HS-27A (cell line): ENCODE results near the gene NUDT7.

Experiments
- DNase-seq: peaks from one replicate; pipeline ENCODE4 v3.0.0-alpha.2; 2012; ENCODE audit warnings: low read depth, missing footprints

NUDT7 gene

DNA sequence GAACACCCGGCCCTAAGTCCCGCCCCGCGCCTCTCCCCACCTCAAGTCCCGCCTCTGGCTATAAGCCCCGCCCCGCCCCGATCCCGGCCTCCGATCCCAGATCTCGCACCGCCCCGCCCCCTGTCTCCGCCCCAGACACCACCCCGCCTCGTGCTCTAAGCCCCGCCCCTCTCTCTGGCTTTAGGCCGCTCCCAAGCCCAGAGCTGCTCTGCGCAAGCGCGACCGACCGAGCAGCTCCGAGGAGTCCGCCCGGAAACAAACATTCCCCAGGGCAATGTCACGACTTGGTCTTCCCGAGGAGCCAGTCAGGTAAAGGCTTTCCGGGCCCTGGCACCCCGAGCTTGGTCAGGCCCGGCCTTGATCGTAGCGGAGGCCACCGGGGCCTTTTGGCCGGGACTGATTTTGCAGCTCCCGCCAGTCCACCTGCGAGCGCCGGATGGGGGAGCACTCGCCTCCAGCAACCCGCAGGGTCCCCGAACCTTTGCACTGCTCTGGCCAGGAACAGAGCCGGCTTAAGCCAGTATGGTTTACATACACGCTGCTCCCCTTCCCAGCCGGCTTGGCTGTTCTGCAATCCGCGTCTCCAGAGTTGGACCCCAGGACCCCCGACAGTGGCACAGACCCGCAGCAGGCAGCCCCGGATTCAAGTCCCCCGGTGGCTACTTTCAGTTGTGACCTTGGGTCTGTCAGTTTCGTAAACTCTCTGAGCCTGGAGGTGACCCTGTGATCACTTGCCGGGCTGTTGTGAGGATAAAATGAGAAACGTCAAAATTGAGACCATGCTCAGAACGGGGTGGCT is at the start of gene NUDT7:
Gene NUDT7, plus strand, starts transcription at position 206 of the 799 bp plus-strand sequence. Its CDS starts 69 bp downstream, at position 275.
- no peak for DNase-seq

DNA sequence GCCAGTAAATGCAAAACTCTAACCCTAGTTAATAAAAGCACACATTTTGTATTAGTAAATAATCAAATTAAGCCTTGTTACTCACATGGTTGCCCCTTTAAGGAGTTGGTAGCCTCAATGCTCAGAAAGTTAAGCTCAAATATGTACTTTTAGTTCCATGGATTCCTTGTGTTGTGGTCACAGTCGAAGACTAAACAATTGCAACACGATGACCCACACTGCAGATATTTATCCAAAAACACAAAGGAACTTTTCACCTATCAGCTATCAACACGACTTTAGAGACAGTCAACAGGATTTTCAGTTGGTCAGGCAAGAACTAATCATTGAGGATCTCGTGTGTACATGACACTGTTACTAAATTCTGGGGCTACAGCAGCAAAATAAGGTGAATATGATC is 47.4 kb upstream of the NUDT7 start:
- no peak for DNase-seq

DNA sequence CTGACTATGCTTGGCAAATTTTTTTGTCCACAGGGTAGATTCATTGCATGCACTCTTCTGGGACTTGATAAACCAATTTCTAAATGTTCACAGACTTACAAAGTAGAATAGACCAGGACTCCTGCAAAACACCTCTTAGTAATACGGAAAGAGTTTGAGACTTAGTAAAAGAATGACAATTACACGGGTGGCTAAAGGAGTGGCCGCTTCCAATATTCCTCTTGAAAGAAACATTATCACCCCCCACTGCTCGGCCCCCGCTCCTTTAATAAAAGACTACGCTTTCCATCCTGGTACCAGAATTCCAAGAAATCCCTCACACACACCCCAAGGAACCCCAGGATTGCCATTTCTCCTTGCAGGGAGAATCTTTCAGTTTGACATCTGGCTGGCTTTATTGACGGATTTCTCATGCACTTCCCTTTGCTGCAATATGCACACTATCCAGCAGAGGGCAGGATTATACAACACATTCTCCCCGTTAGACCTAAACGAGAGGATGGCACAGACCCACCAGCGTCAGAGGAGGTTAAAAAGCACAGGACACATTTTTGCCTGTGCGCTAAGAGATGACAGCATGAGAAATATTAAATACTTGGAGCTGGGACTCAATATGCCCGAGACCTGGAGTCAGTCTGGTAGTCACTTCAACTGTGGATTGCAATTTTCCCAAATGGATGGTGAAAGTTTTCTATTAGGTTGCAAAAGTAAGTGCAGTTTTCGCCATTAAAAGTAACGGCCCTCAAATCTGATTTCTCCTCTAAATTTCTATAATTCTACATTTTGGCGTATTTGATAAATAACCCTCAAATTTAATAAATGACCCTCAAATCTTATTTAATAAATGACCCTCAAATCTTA is 46.6 kb upstream of the NUDT7 start:
- DNase-seq = peak; percentile 14

DNA sequence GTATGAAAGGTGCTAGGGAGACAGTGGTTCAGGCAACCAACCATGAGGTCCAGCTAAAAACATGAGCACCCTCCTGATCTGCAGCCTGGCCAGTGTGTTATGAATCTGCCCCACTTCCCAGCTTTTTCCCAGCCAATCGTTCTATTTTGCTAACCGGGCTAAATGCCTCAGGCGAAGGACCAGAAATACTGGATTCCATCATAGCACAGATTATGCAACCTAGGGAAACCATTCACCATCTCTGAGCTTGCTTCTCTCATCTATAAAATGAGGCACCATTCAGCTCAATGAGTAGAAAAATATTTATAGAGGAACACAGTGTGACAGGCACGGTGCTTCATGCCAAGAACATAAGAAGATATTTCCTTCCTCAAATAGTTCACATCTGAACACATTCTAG is 45.2 kb upstream of the NUDT7 start:
- DNase-seq = no peak

DNA sequence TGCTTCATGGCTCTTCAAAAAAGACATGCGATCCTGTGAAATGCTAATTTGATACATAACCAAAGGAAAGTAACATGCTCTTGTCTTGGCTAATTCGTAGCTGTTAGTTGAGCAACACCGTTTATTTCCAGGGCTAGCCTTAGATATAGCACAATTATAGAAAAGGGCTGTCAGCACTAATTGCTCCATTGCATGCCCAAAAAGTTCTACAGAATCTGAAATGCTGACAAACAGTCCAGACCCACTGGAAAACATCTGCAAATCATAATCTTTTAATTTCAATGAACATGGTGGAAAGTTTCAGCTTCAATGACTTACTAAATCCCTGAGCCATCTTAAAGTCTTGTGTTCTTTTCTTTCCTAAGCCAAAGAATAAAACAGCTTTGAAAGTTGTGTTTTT is 42.9 kb upstream of the NUDT7 start:
- DNase-seq = no peak

DNA sequence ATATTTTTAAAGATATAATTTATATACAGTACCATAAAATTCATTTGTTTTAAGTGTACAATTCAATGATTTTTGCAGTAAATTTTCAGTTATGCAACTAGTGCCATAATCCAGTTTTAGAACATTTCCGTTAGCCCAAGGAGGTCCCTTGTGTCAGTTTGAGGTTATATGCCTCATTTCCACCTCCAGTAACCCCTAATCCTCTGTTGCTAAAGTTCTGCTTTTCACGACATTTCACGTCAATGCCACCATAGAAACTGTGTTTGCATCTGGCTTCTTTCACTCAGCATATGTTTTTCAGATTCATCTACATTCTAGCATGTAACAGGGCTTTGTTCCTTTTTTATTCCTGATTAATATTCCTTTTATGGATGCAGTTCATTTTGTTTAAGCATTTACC is 42.4 kb upstream of the NUDT7 start:
- DNase-seq = no peak

DNA sequence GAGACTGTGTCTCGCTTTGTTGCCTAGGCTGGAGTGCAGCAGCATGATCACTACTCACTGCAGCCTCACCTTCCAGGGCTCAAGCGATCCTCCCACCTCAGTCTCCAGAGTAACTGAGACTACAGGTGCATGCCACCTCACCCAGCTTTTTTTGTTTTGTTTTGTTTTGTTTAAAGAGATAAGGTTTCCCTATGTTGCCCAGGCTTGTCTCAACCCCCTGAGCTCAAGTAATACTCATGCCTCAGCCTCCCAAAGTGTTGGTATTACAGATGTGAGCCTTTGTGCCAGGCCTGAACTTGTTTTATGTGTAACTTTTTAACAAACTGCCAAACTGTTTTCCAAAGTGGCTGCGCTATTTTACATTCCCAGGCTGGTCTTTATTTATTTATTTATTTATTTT is 41.8 kb upstream of the NUDT7 start:
- no peak for DNase-seq

DNA sequence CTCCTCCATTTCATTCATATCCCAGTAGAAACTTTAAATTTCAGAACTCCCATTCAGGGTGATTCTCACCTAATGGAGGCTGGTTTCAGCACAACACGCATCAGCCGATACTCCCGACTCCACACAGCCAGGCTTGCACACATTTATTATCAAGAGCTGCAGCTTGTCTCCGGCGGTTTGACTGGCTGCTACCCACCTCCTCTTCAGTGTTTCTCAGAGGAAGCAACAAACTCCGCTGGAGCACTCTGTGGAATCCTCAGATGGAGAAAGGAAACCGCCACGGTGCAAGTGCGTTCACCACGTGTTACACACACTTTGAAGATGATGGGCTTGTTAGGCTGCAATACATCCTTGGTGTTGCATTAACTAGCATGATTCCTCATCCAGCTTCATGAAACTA is 39.7 kb upstream of the NUDT7 start:
- no peak for DNase-seq

DNA sequence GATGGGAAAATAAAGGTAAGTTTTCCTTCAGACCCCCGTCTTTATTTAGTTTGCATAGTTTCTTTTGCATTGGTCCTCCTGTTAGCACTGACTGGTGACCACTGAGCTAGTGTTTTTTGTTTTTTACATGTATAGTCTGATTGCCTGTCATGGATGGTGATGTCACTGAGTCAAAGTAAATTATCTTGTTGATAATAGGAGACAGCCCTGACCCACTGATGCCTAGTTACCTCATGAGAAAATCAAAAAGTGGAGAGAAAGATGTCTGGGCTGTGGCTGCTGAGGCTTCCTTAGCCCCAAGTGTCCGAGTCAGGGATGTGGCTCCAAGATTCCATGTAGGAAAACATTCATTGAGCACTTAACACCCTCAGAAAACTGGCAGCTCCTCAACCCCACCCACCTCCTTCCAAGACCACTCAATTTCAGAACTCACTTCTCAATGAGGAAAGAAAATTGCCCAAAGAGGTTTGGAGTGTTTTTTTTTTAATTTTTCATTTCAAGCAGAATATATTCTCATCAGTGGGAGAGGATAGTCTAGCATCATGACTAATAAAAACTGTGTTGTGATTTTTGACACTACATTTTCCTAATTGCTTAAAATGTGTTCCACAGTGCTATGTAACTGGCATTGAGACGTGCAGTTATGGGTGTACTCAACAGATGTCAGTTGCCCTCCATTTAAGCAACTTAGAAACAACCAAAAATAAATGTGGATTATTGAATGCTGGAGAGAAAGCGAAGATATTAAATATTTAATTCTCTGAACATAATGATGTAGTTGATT is 38.7 kb upstream of the NUDT7 start:
- no peak for DNase-seq

DNA sequence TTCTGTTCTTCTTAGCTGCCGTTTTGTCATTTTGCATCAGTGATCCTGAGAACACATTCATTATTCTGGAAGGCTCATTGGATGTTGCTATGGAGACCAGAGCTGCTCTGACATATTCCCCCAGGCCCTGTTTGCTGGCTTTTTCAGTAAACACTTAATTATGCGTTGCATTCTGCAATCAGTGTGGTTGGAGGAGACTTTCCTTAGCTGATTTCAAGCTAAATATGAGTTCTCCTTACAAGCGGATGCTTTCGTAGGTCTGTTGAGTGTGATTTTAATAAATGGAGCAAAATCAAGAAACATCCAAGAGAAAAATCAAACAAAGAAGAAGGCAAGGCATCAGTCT is 38.2 kb upstream of the NUDT7 start:
- DNase-seq = no peak

DNA sequence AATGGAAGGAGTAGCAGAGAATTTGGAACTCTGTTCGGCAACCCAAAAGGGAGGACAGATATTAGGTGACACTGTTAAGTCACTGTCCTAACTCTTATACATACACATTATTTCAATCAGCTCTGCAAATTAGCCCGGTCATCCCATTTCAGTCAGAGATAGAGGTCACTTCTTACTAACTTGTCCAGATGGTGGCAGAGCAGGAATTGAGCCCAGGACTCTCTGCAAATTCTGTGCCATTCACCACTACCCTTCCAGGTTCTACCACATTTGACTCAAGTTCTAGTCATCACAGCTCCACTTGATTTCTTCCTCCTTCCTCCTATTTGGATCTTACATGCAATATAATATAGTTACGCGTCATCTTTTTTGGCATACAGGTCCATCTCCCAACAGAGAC is 35.9 kb upstream of the NUDT7 start:
- DNase-seq = no peak

DNA sequence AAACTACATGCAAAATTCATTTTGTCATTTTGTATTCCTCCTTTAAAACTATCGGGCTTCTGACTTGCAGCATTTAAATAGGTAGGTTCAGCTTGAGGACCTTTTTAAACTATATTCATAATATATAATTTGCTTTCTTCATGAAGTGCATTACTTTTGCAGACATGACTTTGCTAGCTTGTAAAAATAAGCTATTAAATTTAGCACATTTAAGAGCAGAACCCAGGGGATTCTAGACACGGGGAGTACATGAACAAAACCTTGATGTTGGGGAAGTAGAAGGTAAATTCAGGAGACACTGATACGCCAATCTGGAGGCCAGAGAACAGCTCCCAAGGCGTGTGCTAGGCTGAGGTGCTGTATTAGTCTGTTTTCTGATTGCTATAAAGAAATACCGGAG is 32.3 kb upstream of the NUDT7 start:
- no peak for DNase-seq

DNA sequence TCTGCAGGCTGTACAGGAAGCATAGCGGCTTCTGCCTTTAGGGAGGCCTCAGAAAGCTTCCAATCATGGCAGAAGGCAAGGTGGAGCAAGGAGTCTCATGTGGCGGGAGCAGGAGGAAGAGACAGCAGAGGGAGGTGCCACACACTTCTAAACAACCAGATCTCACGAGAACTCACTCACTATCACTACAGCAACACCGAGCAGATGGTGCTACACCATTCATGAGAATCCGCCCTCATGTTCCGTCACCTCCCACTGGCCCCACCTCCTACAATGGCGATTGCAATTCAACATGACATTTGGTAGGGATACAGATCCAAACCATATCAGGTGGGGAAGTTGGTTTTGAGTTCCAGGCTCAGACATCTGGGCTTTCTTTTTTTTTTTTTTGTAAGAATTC is 31.9 kb upstream of the NUDT7 start:
- no peak for DNase-seq

DNA sequence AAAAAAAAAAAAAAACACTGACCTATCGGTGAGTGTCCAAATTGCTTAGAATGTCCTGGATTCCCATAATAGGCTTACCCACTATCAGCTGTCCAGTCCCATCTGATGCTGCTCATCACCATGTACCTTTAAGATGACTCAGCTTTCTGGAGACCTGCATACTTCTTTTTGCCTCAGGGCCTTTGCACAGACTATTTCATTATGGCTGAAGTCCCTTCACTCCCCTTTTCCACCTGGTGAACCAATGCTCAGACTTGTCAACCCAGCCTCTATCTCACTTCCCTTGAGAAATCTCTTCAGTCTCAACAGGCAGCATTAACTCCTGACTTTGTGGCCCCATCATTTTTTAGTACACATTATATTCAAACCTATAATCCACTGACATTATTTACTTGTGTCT is 29.7 kb upstream of the NUDT7 start:
- no peak for DNase-seq

DNA sequence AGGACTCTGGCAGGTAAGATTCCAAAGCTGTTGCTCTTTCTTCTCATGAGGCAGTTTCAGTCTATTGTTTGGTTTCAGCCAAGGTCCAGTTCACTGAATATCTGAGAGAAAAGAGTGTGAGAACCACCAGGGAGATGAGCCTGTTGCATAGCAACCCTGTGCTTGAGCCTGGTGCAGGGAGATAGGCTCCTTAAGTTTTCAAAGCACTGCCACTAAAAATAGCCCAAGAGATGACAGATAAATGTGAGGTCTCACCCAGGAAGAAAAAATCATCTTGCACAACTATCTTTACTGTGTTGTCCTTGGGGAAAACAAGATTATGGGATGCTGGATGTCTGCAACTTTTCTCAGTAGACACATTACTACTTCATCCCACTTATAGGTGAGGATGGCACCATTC is 26.2 kb upstream of the NUDT7 start:
- DNase-seq = no peak

DNA sequence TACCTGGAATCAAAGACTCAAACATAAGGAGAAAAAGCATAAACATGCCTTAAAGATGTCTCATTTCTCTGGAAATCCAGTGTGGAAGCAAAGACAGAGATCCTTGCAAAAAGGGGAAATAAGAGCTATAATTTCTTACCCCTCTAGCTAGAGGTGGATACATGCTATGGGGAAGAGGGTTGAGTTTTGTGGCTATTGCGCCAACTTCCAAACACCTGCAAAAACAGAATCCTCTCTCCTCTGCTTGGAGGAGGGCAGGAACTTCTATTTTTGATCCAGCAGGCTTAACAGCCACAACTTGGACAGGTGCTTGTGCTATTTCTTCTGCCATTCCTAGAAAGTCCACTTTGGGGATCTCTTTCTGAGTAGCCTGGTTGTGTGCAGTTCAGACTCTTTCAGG is 21.5 kb upstream of the NUDT7 start:
- no peak for DNase-seq

DNA sequence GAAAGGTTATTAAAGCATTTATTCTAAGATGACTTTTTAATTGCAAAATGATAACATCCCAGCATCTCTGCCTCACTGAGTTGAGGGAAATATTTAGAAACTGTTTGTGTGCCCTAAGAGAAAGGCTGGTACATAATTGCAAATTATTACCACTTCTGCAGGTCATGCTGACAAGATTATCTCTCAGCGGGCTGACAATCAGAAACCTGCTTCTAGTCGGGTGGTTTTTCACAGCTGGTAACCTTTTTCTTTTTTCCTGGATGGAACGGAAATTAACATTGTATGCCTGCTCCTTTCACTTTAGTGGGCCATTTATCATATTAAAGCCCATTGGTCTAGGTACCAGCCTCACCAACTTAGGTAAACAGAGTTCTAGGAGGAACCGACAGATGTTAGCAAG is 17.0 kb upstream of the NUDT7 start:
- no peak for DNase-seq

DNA sequence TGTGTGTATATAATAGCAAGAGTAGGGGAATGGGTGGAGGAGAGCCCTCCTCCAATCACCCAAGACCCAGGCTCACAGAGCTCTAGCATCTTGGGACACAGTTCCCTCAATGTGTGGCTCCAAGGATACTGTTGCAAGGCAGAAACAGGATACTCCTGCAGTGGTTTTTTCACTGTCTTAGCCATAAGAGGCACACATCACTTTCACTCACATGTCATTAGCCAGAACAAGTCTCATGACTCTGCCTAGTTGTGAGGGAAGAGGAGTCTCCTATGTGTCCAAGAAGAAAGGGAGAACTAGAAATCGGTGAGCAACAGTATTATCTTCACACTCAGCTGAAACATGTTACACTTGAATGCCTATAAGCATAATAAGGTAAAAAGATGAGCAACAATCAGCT is 11.1 kb upstream of the NUDT7 start:
- DNase-seq = no peak

DNA sequence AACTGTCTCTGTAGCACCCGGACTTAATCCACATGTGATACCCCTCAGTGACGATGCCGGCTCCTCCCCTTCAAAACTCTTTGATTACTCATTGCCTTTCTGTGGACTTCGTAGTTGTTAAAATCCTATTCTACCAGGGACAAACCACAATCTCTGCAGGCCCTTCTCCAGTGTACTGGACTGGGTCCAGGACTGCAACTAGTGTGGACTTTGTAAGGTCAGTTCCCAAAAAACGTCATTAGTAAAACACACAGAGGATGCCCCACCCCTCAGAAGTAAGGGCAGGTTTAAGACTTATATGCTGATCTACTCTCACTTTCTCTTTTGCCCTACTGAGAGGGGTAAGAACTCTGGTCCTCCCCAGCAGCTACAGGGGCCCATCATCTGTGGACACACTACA is 10.5 kb upstream of the NUDT7 start:
- no peak for DNase-seq

DNA sequence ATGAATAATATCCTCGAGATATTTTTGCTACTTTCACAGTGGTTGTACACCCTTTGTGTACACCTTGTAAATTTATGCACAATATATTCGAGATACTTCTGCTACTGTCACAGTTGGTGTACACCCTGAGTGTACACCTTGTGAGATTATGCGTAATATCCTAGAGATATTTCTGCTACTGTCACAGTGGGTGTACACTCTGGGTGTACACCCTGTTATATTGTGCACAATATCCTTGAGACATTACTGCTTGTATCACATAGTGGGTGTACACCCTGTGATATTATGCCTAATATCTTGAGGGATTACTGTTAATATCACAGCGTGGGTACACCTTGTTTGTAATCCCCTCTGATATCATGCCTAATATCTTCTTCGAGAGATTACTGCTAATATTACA is 7.2 kb upstream of the NUDT7 start:
- no peak for DNase-seq

DNA sequence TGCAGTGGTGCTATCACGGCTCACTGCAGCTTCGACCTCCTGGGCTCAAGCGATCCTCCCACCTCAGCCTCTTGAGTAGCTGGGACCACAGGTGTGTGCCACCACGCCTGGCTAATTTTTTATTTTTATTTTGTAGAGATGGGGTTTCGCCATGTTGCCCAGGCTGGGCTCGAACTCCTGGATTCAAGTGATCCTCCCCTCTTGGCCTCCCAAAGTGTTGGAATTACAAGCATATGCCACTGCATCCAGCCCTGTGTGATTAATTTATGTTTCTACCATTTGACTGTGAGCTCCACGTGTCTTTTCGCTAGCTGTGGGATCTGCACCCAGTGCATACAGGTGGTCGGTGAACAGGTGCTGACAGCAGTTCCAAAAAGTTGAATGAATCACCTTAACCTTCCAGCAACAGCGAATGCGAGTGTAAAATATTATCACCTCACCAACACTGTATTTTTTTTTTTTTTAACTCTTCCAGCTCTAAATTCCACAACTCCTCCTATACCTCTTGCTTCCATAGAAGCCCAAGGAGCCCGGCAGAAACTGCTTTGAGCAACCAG is 484 bp upstream of the NUDT7 start:
- no peak for DNase-seq

DNA sequence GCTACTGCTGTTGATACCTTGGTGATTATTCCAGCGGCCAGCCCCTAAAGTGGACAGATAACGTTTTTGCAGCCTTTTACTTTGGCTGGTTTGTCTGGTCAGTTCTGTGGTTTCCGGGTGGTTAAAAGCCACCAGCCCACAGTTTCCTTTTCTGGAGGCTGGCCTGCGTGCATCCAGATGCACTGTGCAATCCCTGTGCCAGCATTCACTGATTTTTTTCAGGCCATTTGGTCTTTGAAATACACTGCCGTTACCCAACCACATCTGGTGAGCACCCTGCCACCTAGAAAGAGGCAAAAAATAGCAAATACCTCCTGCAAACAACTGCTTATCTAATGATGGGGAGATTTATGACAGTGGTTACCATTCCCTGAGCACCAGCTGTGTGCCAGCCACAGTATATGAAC is 797 bp downstream of the NUDT7 start:
- DNase-seq = no peak

DNA sequence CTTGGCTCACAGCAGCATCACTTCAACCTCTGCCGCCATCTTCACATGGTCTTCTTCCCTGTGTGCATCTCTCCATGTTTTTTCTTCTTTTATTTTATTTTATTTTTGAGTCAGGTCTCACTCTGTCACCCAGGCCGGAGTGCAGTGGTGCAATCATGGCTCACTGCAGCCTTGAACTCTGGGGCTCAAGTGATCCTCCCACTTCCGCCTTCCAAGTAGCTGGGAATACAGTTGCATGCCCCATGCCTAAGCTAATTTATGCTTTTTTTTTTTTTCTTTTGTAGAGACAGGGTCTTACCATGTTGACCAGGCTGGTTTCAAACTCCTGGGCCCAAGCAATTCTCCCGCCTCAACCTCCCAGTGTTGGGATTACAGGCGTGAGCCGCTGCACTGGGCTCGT is 1.9 kb downstream of the NUDT7 start:
- DNase-seq = no peak
